Osteoblast (primary cell): Measurements from ENCODE around the gene CNOT8. TPM values are rescaled to one million over a fixed set of nuclear protein-coding genes. Genes with fewer than 3 reads are reported as not detected.
A peak's percentile ranks its signal among the peaks of the same experiment; 100 is the strongest.

Source experiments
- DNase-seq: peaks from one replicate; pipeline ENCODE4 v3.0.0; 2011; ENCODE audit warnings: low spot score, mixed read lengths; ENCODE audit not compliant: insufficient read length; ENCODE audit errors: missing footprints
- H2AFZ ChIP-seq: 2 replicates; pipeline ENCODE4 v1.6.0; 2011; ENCODE audit warnings: mild to moderate bottlenecking, low read length
- H3K27ac ChIP-seq: 2 replicates; pipeline ENCODE4 v1.5.1; 2011; ENCODE audit warnings: mild to moderate bottlenecking, low read depth, low read length, moderate library complexity
- H3K27me3 ChIP-seq: 2 replicates; pipeline ENCODE4 v1.6.0; 2012; ENCODE audit warnings: mild to moderate bottlenecking, control low read depth, inconsistent platforms, low read length, moderate library complexity; ENCODE audit not compliant: insufficient read depth
- H3K36me3 ChIP-seq: 2 replicates; pipeline ENCODE4 v1.5.1; 2011; ENCODE audit warnings: mild to moderate bottlenecking, low read length, control low read depth, moderate library complexity; ENCODE audit not compliant: insufficient read depth
- H3K4me1 ChIP-seq: 2 replicates; pipeline ENCODE4 v1.5.1; 2011; ENCODE audit warnings: mild to moderate bottlenecking, low read length, control low read depth, moderate library complexity; ENCODE audit not compliant: insufficient read depth
- H3K4me2 ChIP-seq: 2 replicates; pipeline ENCODE4 v1.6.0; 2011; ENCODE audit warnings: mild to moderate bottlenecking, low read length; ENCODE audit not compliant: insufficient read depth
- H3K4me3 ChIP-seq: fragments of 200-600 bp; sonication (generic); 3 replicates; pipeline ENCODE4 v1.5.1; 2012; ENCODE audit warnings: mild to moderate bottlenecking, low read length, inconsistent platforms; ENCODE audit not compliant: insufficient read depth
- H3K79me2 ChIP-seq: 2 replicates; pipeline ENCODE4 v1.6.0; 2012; ENCODE audit warnings: mild to moderate bottlenecking, low read length, control low read depth, inconsistent platforms; ENCODE audit not compliant: insufficient read depth
- H3K9me3 ChIP-seq: 2 replicates; pipeline ENCODE4 v1.5.1; 2011; ENCODE audit warnings: low read depth, low read length, control low read depth
- H4K20me1 ChIP-seq: 2 replicates; pipeline ENCODE4 v1.6.0; 2012; ENCODE audit warnings: mild to moderate bottlenecking, low read length, control low read depth; ENCODE audit not compliant: insufficient read depth
- CTCF ChIP-seq: IDR thresholded peaks from 2 replicates; pipeline ENCODE4 v1.5.1; 2011; ENCODE audit warnings: mild to moderate bottlenecking, low read depth, low read length, moderate library complexity; ENCODE audit errors: extremely low read depth
- total RNA-seq: library from RNA; depleted of rRNA; stranded (reverse); fragments of >200 nt; gene quantifications from 2 replicates; pipeline ENCODE4 v1.2.3, GENCODE V29; 2012

CNOT8 gene
- total RNA-seq, result 48.6 and 55.7 TPM in 2 replicates

- no peak for TF ChIP-seq CTCF
- peak within 1 kb of the TSS; percentile 92 for H3K27ac ChIP-seq
- peaks cover 32% of the 10 kb centered on the region for H3K4me1 ChIP-seq
- no peaks in the 10 kb centered on the region for H3K27me3 ChIP-seq
- peak within 1 kb of the TSS; percentile 97 for H3K4me2 ChIP-seq
- peaks cover 23% of the 10 kb centered on the region for H4K20me1 ChIP-seq
- peak; percentile 93 for DNase-seq
- peaks cover 4% of the 10 kb centered on the region for H3K36me3 ChIP-seq
- H3K9me3 ChIP-seq, result no peaks in the 10 kb centered on the region
- H3K4me3 ChIP-seq, result peak within 1 kb of the TSS; percentile 77
- H3K79me2 ChIP-seq, result peaks cover 50% of the 10 kb centered on the region
- H2AFZ ChIP-seq, result peak within 1 kb of the TSS; percentile 91
These were observed at the start of gene CNOT8 for GRCh38 chr5:154858297-154858971. Gene CNOT8 (plus strand): TSS chr5:154858627. CDS start chr5:154863279, 4,652 bp downstream.

DNA sequence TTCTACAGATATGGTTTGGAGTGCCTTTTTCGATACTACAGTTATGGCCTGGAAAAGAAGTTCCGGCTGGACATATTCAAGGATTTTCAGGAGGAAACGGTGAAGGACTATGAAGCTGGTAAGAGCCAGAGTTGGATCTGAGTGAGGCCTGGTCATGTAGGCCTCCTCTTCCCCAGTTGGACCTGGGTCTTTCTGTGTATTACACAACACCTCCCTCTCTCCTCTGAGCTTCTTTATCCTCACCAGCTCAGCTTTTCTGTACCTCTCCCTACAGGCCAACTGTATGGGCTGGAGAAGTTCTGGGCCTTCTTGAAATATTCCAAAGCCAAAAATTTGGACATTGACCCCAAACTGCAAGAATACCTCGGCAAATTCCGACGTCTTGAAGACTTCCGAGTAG lies 47.2 kb upstream of the CNOT8 start:
- H3K9me3 ChIP-seq, result no peaks in the 10 kb centered on the region
- H3K27me3 ChIP-seq, result no peaks in the 10 kb centered on the region
- no peak for DNase-seq
- no peak for TF ChIP-seq CTCF
- peaks cover 3% of the 10 kb centered on the region for H4K20me1 ChIP-seq
- H3K4me1 ChIP-seq, result no peaks in the 10 kb centered on the region
- peaks cover 81% of the 10 kb centered on the region for H3K36me3 ChIP-seq
- H3K4me2 ChIP-seq, result no peak overlapping the region
- peaks cover 36% of the 10 kb centered on the region for H3K79me2 ChIP-seq
- H2AFZ ChIP-seq, result no peak overlapping the region
- H3K27ac ChIP-seq, result peak overlapping the region; percentile 15
- H3K4me3 ChIP-seq, result no peak overlapping the region

DNA sequence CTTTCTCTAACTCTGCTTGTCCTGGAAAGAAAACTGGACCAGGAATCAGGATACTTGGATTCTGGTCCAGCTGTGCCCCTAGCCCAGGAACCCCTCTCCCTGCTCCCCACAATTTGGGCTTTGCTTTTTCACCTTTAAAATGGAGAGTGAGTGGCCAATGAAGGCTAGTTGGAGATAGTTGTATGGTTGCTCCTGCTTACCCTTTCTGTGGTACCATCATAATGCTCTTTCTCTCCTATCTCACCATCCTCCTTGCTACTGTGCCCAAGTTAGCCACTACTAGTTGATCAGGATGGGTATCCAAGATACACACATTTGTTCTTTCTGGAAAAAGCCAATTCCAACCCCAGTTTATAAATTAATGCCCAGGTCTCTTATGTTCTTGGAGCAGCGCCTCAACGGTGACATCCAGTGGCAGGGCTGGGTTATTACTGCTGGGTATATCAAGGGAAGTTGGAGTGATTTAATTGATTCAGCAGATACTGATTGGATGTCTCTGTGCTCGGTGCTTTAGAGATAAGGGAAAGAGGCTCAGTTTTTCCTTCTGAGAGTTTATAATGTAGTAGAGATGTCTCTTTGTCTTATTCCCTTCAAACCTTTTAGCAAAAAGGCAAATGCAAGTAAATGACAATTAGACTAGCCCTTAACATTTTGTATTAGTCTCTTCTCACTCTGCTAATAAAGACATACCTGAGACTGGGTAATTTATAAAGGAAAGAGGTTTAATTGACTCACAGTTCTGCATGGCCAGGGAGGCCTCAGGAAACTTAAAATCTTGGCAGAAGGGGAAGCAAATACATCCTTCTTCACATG lies 46.6 kb upstream of the CNOT8 start:
- Histone ChIP-seq H3K27me3 (no peaks in the 10 kb centered on the region), H3K36me3 (peaks cover 81% of the 10 kb centered on the region)
- TF ChIP-seq CTCF, result peak; percentile 92

GRCh38 chr5:154813158-154813557 lies 45.3 kb upstream of the CNOT8 start:
- no peaks in the 10 kb centered on the region for H3K27me3 ChIP-seq
- no peaks in the 10 kb centered on the region for H3K9me3 ChIP-seq
- no peaks in the 10 kb centered on the region for H3K4me1 ChIP-seq
- DNase-seq, result no peak
- TF ChIP-seq CTCF, result no peak
- peaks cover 86% of the 10 kb centered on the region for H3K36me3 ChIP-seq
- H3K79me2 ChIP-seq, result peaks cover 25% of the 10 kb centered on the region
- H3K4me2 ChIP-seq, result no peak overlapping the region
- no peak overlapping the region for H2AFZ ChIP-seq
- H4K20me1 ChIP-seq, result peaks cover 3% of the 10 kb centered on the region
- H3K4me3 ChIP-seq, result no peak overlapping the region
- H3K27ac ChIP-seq, result peak overlapping the region; percentile 36

More for the DNA sequence above, 46.6 kb upstream of the CNOT8 start:
- H3K4me2 ChIP-seq, result no peak overlapping the region
- H3K4me1 ChIP-seq, result no peaks in the 10 kb centered on the region
- H3K4me3 ChIP-seq, result no peak overlapping the region
- peak overlapping the region; percentile 15 for H3K27ac ChIP-seq
- DNase-seq, result peak; percentile 92
- no peak overlapping the region for H2AFZ ChIP-seq
- no peaks in the 10 kb centered on the region for H3K9me3 ChIP-seq
- peaks cover 31% of the 10 kb centered on the region for H3K79me2 ChIP-seq
- peaks cover 3% of the 10 kb centered on the region for H4K20me1 ChIP-seq
